B cell (primary cell): ENCODE measurements around the gene FANCC.

ENCODE experiments used
- CTCF ChIP-seq: fragments of 200-600 bp; IDR thresholded peaks from one replicate; pipeline ENCODE4 v1.8.0; 2022; ENCODE audit warnings: antibody characterized with exemption, mild to moderate bottlenecking
- EZH2 ChIP-seq: IDR thresholded peaks from 2 replicates; pipeline ENCODE4 v1.6.1; 2012; ENCODE audit warnings: borderline replicate concordance, low read depth, mild to moderate bottlenecking, moderate library complexity, low read length; ENCODE audit not compliant: insufficient read depth, poor library complexity, severe bottlenecking

GRCh38 chr9:95091601-95092261 is 225.8 kb downstream of the FANCC start:
- TF ChIP-seq CTCF, result no peak
- no peak for TF ChIP-seq EZH2
